GM19099 (cell line): Measurements from ENCODE around the gene PTPRK.

Experiments
- POLR2A ChIP-seq: IDR thresholded peaks from 3 replicates; pipeline ENCODE4 v1.6.1; 2011; ENCODE audit warnings: low read depth; ENCODE audit not compliant: insufficient read length; ENCODE audit errors: extremely low read depth

PTPRK gene

DNA sequence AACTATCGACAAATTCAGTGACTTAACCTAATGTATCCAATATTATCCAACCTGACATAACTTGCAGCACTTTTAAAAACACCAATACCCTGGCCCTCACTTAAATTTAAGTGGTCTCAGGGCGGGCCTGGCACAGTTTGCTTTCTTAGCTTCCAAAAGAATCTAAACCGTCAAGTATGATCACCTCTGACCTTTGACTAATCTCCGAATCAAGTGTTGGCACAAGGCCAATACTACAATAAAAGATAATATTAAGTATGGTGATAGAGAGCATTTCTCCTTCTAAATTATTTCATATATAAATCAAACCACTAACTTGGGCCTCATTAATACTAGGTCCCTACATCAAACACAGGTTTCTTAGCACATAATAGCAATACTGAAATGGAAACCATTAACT is 153.0 kb downstream of the PTPRK start:
- no peak for TF ChIP-seq POLR2A

- no peak for TF ChIP-seq POLR2A
These were observed 154.8 kb downstream of the PTPRK start for GRCh38 chr6:128365520-128366160.

GRCh38 chr6:128364766-128365519 is 155.5 kb downstream of the PTPRK start:
- no peak for TF ChIP-seq POLR2A

GRCh38 chr6:128363020-128363813 is 157.2 kb downstream of the PTPRK start:
- TF ChIP-seq POLR2A: no peak

DNA sequence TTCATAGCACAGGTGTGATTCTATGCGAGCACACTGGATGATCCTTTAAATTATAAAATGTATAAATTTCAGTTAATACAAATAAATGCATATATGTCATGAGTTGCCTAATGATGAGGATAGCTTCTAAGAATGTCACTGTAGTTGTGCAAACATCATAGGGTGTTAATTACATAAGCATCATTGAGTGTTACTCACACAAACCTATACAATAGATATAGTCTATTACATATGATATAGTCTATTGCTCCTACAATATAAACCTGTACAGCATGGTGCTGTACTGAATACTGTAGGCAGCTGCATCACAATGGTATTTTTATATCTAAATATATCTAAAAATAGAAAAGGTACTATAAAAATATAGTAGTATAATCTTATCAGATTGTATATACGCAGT is 159.0 kb downstream of the PTPRK start:
- no peak for TF ChIP-seq POLR2A

GRCh38 chr6:128358244-128358776 is 162.1 kb downstream of the PTPRK start:
- no peak for TF ChIP-seq POLR2A

GRCh38 chr6:128357392-128358130 is 162.8 kb downstream of the PTPRK start:
- TF ChIP-seq POLR2A: no peak

- TF ChIP-seq POLR2A: no peak
These were observed 168.0 kb downstream of the PTPRK start for GRCh38 chr6:128352366-128352765.

- TF ChIP-seq POLR2A: no peak
These were observed 169.2 kb downstream of the PTPRK start for GRCh38 chr6:128351255-128351514.

DNA sequence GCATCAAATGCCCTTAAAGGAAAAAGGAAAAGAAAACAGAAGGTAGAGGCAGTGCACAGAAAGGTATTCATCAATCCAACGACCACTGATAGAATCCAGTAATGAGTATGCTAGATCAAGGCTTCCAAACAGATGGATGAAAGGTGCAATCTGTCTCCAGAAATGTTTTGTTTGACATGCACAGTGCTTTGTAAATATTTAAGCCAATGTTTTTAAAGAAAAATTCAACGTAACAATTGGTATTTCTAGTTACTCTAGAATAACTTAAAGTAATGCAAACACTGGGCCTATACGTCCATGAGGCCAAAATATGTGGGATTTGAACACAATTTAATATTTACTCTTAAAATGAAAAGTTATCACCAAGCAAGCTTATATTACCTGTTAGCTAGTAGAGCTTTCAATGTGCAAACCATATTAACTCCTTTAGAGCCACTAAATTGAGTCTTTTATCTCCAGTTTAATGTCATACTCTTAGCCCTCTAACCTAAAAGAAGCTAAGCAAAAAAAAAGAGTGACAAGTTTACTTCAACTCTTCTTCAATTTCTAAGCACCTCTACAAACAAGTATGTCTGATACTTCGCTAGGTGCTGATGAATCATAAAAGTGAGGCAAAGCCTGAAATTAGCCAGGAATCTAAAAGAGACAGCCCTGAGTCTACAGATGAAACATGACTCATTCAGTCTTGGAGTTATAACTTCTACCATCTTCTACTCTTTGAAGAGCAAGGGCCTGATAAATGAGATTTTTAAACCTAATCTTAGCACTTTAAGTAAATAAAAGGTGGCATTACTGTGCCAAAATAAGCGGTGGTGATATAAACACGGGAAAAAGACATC is 169.8 kb downstream of the PTPRK start:
- no peak for TF ChIP-seq POLR2A

- TF ChIP-seq POLR2A: no peak
These were observed 173.3 kb downstream of the PTPRK start for GRCh38 chr6:128347123-128347522.

GRCh38 chr6:128346569-128346968 is 173.8 kb downstream of the PTPRK start:
- TF ChIP-seq POLR2A: no peak

GRCh38 chr6:128345278-128345677 is 175.1 kb downstream of the PTPRK start:
- TF ChIP-seq POLR2A: no peak

- no peak for TF ChIP-seq POLR2A
These were observed 176.7 kb downstream of the PTPRK start for GRCh38 chr6:128343706-128344105.
